ENCODE results near the gene KRT75.

DNA sequence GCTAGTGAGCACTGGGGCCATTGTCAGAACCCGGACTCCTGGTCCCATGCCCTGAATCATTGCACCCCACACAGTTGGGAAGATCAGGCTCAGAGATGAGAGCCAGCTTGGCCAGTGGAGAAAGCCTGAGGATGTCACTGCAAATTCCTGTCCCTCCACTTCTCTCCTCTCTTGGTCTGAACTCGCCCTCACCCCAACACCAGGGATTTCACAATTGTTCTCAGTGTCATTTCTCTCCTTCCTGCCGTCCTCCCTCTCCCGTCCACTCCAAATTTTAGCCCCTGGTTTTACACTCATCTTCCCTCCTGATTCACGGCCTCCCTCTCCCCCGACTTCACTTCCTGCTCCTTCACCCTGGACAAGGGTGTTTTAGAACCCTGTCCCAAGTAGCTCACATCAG lies 11.1 kb downstream of the KRT75 start:
- TF ChIP-seq EP300 (IDR thresholded peaks at IDR 0.05; ENCODE audit: low read depth in 2 of 2, low read length in 2 of 2) (no peak), EP300 (CRISPR knock-in tag; IDR thresholded peaks at IDR 0.05; ENCODE audit: borderline replicate concordance) (no peak), FIP1L1 (IDR thresholded peaks at IDR 0.05; ENCODE audit: borderline replicate concordance, insufficient read depth, low read depth, low read length) (no peak)
- TF ChIP-seq, protein P1, sequence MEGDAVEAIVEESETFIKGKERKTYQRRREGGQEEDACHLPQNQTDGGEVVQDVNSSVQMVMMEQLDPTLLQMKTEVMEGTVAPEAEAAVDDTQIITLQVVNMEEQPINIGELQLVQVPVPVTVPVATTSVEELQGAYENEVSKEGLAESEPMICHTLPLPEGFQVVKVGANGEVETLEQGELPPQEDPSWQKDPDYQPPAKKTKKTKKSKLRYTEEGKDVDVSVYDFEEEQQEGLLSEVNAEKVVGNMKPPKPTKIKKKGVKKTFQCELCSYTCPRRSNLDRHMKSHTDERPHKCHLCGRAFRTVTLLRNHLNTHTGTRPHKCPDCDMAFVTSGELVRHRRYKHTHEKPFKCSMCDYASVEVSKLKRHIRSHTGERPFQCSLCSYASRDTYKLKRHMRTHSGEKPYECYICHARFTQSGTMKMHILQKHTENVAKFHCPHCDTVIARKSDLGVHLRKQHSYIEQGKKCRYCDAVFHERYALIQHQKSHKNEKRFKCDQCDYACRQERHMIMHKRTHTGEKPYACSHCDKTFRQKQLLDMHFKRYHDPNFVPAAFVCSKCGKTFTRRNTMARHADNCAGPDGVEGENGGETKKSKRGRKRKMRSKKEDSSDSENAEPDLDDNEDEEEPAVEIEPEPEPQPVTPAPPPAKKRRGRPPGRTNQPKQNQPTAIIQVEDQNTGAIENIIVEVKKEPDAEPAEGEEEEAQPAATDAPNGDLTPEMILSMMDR (CRISPR knock-in tag; IDR thresholded peaks at IDR 0.05) = no peak
- TF ChIP-seq, protein P2, sequence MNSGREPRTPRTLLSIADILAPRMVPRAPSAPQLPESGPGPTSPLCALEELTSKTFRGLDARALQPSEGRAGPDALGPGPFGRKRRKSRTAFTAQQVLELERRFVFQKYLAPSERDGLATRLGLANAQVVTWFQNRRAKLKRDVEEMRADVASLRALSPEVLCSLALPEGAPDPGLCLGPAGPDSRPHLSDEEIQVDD (CRISPR knock-in tag; IDR thresholded peaks at IDR 0.05; ENCODE audit: borderline replicate concordance) = no peak
- TF ChIP-seq, protein P3, sequence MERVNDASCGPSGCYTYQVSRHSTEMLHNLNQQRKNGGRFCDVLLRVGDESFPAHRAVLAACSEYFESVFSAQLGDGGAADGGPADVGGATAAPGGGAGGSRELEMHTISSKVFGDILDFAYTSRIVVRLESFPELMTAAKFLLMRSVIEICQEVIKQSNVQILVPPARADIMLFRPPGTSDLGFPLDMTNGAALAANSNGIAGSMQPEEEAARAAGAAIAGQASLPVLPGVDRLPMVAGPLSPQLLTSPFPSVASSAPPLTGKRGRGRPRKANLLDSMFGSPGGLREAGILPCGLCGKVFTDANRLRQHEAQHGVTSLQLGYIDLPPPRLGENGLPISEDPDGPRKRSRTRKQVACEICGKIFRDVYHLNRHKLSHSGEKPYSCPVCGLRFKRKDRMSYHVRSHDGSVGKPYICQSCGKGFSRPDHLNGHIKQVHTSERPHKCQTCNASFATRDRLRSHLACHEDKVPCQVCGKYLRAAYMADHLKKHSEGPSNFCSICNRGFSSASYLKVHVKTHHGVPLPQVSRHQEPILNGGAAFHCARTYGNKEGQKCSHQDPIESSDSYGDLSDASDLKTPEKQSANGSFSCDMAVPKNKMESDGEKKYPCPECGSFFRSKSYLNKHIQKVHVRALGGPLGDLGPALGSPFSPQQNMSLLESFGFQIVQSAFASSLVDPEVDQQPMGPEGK (CRISPR knock-in tag; IDR thresholded peaks at IDR 0.05) = no peak
- TF ChIP-seq, protein P4, sequence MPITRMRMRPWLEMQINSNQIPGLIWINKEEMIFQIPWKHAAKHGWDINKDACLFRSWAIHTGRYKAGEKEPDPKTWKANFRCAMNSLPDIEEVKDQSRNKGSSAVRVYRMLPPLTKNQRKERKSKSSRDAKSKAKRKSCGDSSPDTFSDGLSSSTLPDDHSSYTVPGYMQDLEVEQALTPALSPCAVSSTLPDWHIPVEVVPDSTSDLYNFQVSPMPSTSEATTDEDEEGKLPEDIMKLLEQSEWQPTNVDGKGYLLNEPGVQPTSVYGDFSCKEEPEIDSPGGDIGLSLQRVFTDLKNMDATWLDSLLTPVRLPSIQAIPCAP (CRISPR knock-in tag; IDR thresholded peaks at IDR 0.05; ENCODE audit: low read depth) = no peak
